Coronary artery (tissue), 2 donors: Measurements from ENCODE around the gene GRB7.

Experiments used
- DNase-seq: peaks from one replicate; pipeline ENCODE4 v3.0.0-alpha.2; 2017; ENCODE audit warnings: low spot score
- H3K27ac ChIP-seq, 2 donors: fragments of 200-600 bp; sonication (generic); one replicate each; pipeline ENCODE4 v1.5.1; 2016 to 2019
- H3K4me3 ChIP-seq: fragments of 200-600 bp; sonication (generic); 2 replicates; pipeline ENCODE4 v1.5.1; 2016; ENCODE audit warnings: mild to moderate bottlenecking, moderate library complexity
- TF ChIP-seq, protein P1 (sequence below): fragments of 200-600 bp; sonication (generic); IDR thresholded peaks from one replicate; pipeline ENCODE4 v1.5.1; 2019; ENCODE audit warnings: antibody characterized with exemption

GRB7 gene

DNA sequence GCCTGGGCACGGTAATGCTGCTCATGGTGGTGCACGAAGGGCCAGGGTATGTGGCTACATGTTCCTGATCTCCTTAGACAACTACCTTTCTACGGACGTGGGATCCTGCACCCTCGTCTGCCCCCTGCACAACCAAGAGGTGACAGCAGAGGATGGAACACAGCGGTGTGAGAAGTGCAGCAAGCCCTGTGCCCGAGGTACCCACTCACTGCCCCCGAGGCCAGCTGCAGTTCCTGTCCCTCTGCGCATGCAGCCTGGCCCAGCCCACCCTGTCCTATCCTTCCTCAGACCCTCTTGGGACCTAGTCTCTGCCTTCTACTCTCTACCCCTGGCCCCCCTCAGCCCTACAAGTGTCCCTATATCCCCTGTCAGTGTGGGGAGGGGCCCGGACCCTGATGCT is 25.9 kb upstream of the GRB7 start:
- TF ChIP-seq, protein P1, sequence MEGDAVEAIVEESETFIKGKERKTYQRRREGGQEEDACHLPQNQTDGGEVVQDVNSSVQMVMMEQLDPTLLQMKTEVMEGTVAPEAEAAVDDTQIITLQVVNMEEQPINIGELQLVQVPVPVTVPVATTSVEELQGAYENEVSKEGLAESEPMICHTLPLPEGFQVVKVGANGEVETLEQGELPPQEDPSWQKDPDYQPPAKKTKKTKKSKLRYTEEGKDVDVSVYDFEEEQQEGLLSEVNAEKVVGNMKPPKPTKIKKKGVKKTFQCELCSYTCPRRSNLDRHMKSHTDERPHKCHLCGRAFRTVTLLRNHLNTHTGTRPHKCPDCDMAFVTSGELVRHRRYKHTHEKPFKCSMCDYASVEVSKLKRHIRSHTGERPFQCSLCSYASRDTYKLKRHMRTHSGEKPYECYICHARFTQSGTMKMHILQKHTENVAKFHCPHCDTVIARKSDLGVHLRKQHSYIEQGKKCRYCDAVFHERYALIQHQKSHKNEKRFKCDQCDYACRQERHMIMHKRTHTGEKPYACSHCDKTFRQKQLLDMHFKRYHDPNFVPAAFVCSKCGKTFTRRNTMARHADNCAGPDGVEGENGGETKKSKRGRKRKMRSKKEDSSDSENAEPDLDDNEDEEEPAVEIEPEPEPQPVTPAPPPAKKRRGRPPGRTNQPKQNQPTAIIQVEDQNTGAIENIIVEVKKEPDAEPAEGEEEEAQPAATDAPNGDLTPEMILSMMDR: no peak
- H3K4me3 ChIP-seq: no peak overlapping the region
- H3K27ac ChIP-seq: no peak overlapping the region
- no peak for DNase-seq

DNA sequence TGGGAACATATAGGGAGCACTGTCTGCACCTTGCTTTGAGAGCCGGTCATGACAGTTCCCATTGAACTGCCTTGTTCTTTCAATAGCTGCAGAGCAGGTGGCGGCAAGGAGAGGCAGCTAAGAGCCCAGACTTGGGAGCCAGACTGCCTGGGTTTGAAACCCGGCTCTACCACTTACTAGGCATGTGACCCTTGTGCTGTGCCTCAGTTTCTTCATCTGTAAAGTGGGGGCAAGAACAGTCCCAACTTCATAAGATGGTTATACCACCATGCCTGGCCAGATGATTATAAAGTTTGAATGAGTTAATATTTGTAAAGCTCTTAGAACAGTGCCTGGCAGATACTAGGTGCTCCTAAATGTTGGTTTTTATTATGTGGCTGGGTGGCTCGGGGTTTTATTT is 23.5 kb upstream of the GRB7 start:
- no peak for DNase-seq
- TF ChIP-seq, protein P1: no peak
- no peak overlapping the region for H3K27ac ChIP-seq
- H3K4me3 ChIP-seq: no peak overlapping the region

DNA sequence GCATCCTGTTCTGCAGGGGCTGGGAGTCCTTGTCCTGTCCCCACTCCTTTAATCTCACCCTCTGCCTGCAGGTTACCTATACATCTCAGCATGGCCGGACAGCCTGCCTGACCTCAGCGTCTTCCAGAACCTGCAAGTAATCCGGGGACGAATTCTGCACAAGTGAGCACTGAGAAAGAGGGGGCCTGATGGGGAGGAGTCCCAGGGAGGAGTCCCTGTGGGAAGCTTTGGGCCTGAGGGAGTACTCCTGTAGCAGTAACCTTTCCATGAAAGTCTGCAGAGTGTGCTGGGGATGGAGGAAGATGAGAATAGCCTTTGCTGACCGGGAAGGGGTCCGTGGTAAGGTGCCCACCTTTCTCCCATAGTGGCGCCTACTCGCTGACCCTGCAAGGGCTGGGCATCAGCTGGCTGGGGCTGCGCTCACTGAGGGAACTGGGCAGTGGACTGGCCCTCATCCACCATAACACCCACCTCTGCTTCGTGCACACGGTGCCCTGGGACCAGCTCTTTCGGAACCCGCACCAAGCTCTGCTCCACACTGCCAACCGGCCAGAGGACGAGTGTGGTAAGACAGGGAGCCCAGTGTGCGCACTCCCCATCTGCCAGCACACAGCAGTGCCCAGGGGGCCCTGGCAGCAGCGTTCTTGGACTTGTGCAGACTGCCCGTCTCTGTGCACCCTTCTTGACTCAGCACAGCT is 22.2 kb upstream of the GRB7 start:
- no peak overlapping the region for H3K4me3 ChIP-seq
- no peak overlapping the region for H3K27ac ChIP-seq
- DNase-seq: no peak
- TF ChIP-seq, protein P1: no peak

DNA sequence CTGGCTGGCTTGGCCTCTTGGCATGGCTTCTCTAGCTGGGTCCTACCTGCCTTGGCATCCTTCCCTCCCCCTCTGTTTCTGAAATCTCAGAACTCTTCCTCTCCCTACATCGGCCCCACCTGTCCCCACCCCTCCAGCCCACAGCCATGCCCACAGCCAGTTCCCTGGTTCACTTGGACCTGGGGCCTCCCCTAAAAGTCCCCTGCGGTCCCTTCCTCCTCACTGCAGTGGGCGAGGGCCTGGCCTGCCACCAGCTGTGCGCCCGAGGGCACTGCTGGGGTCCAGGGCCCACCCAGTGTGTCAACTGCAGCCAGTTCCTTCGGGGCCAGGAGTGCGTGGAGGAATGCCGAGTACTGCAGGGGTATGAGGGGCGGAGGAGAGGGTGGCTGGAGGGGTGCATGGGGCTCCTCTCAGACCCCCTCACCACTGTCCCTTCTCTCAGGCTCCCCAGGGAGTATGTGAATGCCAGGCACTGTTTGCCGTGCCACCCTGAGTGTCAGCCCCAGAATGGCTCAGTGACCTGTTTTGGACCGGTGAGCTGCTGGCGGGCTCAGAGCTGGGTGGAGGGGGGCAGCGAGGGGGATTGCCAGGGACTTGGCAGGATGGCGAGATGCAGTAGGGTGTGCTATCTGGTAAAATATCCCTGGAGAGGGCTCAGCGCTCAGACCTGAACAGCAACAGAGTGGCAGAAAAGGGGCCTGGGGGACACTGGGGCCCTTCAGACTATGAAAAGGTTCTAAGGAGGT is 21.5 kb upstream of the GRB7 start:
- TF ChIP-seq, protein P1: no peak
- H3K27ac ChIP-seq: no peak overlapping the region
- no peak overlapping the region for H3K4me3 ChIP-seq
- DNase-seq: no peak

DNA sequence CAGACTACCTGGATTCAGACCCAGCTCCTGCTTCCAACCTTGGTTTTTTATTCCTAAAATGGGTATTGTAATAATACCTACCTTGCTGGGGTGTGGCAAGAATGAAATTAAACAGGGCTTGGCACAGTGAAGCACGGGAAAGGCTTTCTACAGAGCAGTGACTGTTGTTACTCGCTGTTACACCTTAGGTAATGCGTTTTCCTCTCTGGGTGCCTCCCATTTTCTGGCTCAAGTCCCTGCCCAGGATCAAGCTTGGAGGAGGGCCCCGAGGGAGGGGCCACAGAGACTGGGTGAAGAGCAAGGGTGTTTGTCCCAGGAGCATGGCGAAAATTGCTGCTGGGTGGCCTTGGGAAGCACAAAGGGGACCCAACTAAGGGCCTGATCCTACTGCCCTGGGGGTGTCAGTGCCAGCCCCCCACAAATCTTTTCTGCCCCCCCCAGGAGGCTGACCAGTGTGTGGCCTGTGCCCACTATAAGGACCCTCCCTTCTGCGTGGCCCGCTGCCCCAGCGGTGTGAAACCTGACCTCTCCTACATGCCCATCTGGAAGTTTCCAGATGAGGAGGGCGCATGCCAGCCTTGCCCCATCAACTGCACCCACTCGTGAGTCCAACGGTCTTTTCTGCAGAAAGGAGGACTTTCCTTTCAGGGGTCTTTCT is 20.7 kb upstream of the GRB7 start:
- no peak for DNase-seq
- Histone ChIP-seq H3K27ac (no peak overlapping the region), H3K4me3 (no peak overlapping the region)
- TF ChIP-seq, protein P1: no peak

DNA sequence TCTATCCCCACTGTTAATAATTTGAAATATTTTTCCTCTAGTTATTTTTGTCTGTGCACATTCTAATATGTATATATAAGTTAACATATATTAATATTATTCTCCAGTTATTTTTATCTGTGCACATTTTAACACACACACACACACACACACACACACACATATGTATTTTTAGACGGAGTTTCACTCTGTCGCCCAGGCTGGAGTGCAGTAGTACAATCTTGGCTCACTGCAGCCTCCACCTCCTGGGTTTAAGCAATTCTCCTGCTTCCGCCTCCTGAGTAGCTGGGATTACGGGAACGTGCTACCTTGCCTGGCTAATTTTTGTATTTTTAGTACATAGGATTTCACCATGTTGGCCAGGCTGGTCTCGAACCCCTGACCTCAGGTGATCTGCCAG is 20.1 kb upstream of the GRB7 start:
- no peak overlapping the region for H3K27ac ChIP-seq
- DNase-seq: no peak
- TF ChIP-seq, protein P1: no peak
- H3K4me3 ChIP-seq: no peak overlapping the region
